Bronchial epithelial cell (primary cell): ENCODE data around the gene AFF1. TPM values are rescaled to one million over a fixed set of nuclear protein-coding genes. Genes with fewer than 3 reads are reported as not detected.

ENCODE experiments used
- DNase-seq: peaks from one replicate; pipeline ENCODE4 v3.0.0-alpha.2; 2010; ENCODE audit warnings: low read depth
- FAIRE-seq: peaks from 2 replicates; lab custom pipeline; 2011; peaks lifted over from hg19 to GRCh38; lab: Jason Lieb, UNC
- H3K27me3 ChIP-seq: 2 replicates; pipeline ENCODE4 v1.5.1; 2011; ENCODE audit warnings: low read length; ENCODE audit not compliant: control insufficient read depth, insufficient read depth
- H3K36me3 ChIP-seq: 2 replicates; pipeline ENCODE4 v1.5.1; 2011; ENCODE audit warnings: low read length; ENCODE audit not compliant: control insufficient read depth, insufficient read depth
- H3K4me3 ChIP-seq: 2 replicates; pipeline ENCODE4 v1.5.1; 2011; ENCODE audit warnings: mild to moderate bottlenecking, low read depth, low read length, control low read depth
- CTCF ChIP-seq: IDR thresholded peaks from 2 replicates; pipeline ENCODE4 v1.5.1; 2011; ENCODE audit warnings: mild to moderate bottlenecking, moderate library complexity, low read length, control low read depth, inconsistent platforms; ENCODE audit not compliant: insufficient read depth, severe bottlenecking
- total RNA-seq: library from RNA; depleted of rRNA; stranded (reverse); fragments of >200 nt; gene quantifications from 2 replicates; pipeline ENCODE4 v1.2.1, GENCODE V29; 2014

AFF1 gene
- total RNA-seq, 1 donor from 2014 or later = 9.2 TPM

- FAIRE-seq (no peak), DNase-seq (no peak)
- TF ChIP-seq CTCF = no peak
- Histone ChIP-seq H3K27me3 (no peaks in the 10 kb centered on the region), H3K36me3 (no peaks in the 10 kb centered on the region), H3K4me3 (no peak overlapping the region)
These were observed 96.1 kb downstream of the AFF1 start for GRCh38 chr4:87030755-87031441.

- no peak for FAIRE-seq
- Histone ChIP-seq H3K36me3 (no peaks in the 10 kb centered on the region), H3K27me3 (no peaks in the 10 kb centered on the region), H3K4me3 (no peak overlapping the region)
- TF ChIP-seq CTCF = no peak
- no peak for DNase-seq
These were observed 97.1 kb downstream of the AFF1 start for GRCh38 chr4:87031920-87032319.

- no peak overlapping the region for H3K4me3 ChIP-seq
- TF ChIP-seq CTCF = no peak
- no peaks in the 10 kb centered on the region for H3K27me3 ChIP-seq
- FAIRE-seq = no peak
- no peaks in the 10 kb centered on the region for H3K36me3 ChIP-seq
- peak; percentile 41 for DNase-seq
These were observed 98.2 kb downstream of the AFF1 start for GRCh38 chr4:87032884-87033533.

- DNase-seq (peak; percentile 39), FAIRE-seq (no peak)
- TF ChIP-seq CTCF = no peak
- H3K27me3 ChIP-seq = no peaks in the 10 kb centered on the region
- H3K4me3 ChIP-seq = no peak overlapping the region
- H3K36me3 ChIP-seq = no peaks in the 10 kb centered on the region
These were observed 99.1 kb downstream of the AFF1 start for GRCh38 chr4:87033902-87034301.

- TF ChIP-seq CTCF = no peak
- Histone ChIP-seq H3K4me3 (no peak overlapping the region), H3K27me3 (no peaks in the 10 kb centered on the region), H3K36me3 (no peaks in the 10 kb centered on the region)
- no peak for FAIRE-seq
- DNase-seq = peak; percentile 35
These were observed 99.7 kb downstream of the AFF1 start for GRCh38 chr4:87034527-87034926.
